ENCODE results near the gene NT5C2. TPM values are rescaled to one million over a fixed set of nuclear protein-coding genes. Genes with fewer than 3 reads are reported as not detected.
"Not testable (repeated sequence)": the region's sequence is repeated elsewhere in the genome, so short reads cannot be mapped to it uniquely, and the experiment has no call there.

NT5C2 gene
- total RNA-seq, 1 experiment from 2014 or later: 76.1 TPM

GRCh38 chr10:103168438-103168837 is 24.6 kb downstream of the NT5C2 start:
- POLR2A ChIA-PET: no interaction called here
- peaks cover 6% of the 10 kb centered on the region for H3K9me3 Mint-ChIP-seq
- DNase-seq (ENCODE audit: low spot score) (no peak), ATAC-seq (no peak)
- H3K36me3 Mint-ChIP-seq: peaks cover 37% of the 10 kb centered on the region
- no peaks in the 10 kb centered on the region for H3K4me1 Mint-ChIP-seq
- TF ChIP-seq PRRX2 (CRISPR knock-in tag; IDR thresholded peaks at IDR 0.05) (no peak), IRF2 (CRISPR knock-in tag; IDR thresholded peaks at IDR 0.05; ENCODE audit: borderline replicate concordance, low read depth) (no peak), GABPB1 (CRISPR knock-in tag; IDR thresholded peaks at IDR 0.05) (no peak), ZSCAN18 (CRISPR knock-in tag; IDR thresholded peaks at IDR 0.05) (no peak), EMX1 (CRISPR knock-in tag; IDR thresholded peaks at IDR 0.05) (no peak), ZNF425 (CRISPR knock-in tag; conservative IDR thresholded peaks at IDR 0.05) (no peak), ATF1 (CRISPR knock-in tag; IDR thresholded peaks at IDR 0.05) (no peak), ZNF263 (CRISPR knock-in tag; IDR thresholded peaks at IDR 0.05; ENCODE audit: low read depth) (no peak), IRF1 (CRISPR knock-in tag; IDR thresholded peaks at IDR 0.05) (no peak), E2F1 (CRISPR knock-in tag; IDR thresholded peaks at IDR 0.05) (no peak), USF2 (CRISPR knock-in tag; IDR thresholded peaks at IDR 0.05) (no peak), SMAD4 (CRISPR knock-in tag; IDR thresholded peaks at IDR 0.05) (no peak), NR3C1 (CRISPR knock-in tag; conservative IDR thresholded peaks at IDR 0.05; ENCODE audit: low read depth) (no peak), OVOL2 (CRISPR knock-in tag; IDR thresholded peaks at IDR 0.05; ENCODE audit: borderline replicate concordance) (no peak), ZMAT4 (CRISPR knock-in tag; IDR thresholded peaks at IDR 0.05) (no peak), MYBL2 (CRISPR knock-in tag; IDR thresholded peaks at IDR 0.05) (no peak)
- no peaks in the 10 kb centered on the region for H3K27me3 Mint-ChIP-seq (ENCODE audit: low read depth)
- H3K27ac Mint-ChIP-seq: no peak overlapping the region
- CTCF ChIA-PET: no interaction called here
- no peak overlapping the region for H3K4me3 Mint-ChIP-seq

GRCh38 chr10:103167554-103167953 is 25.5 kb downstream of the NT5C2 start:
- POLR2A ChIA-PET; H3K4me3 Mint-ChIP-seq; H3K27me3 Mint-ChIP-seq (ENCODE audit: low read depth); DNase-seq (ENCODE audit: low spot score); H3K4me1 Mint-ChIP-seq; H3K27ac Mint-ChIP-seq; ATAC-seq: not testable (repeated sequence)
- Mint-ChIP-seq H3K9me3 (peaks cover 12% of the 10 kb centered on the region), H3K36me3 (peaks cover 38% of the 10 kb centered on the region)
- CTCF ChIA-PET: interaction anchor here (1.1 kb wide), 1 partner anchor 77 kb away, joined by 3 read pairs; no protein-coding TSS in a partner anchor

- CTCF ChIA-PET: interaction anchor here (1.1 kb wide), 1 partner anchor 78 kb away, joined by 3 read pairs; no protein-coding TSS in a partner anchor
- no peak for ATAC-seq
- POLR2A ChIA-PET: no interaction called here
- DNase-seq (ENCODE audit: low spot score): no peak
- no peaks in the 10 kb centered on the region for H3K27me3 Mint-ChIP-seq (ENCODE audit: low read depth)
- peaks cover 42% of the 10 kb centered on the region for H3K36me3 Mint-ChIP-seq
- H3K9me3 Mint-ChIP-seq: peaks cover 12% of the 10 kb centered on the region
- no peak overlapping the region; the same call in 1 of the 2 replicates for H3K27ac Mint-ChIP-seq
- H3K4me3 Mint-ChIP-seq: no peak overlapping the region
- H3K4me1 Mint-ChIP-seq: no peaks in the 10 kb centered on the region
- no peak for TF ChIP-seq FOXK1 (CRISPR knock-in tag; IDR thresholded peaks at IDR 0.05)
- no peak for TF ChIP-seq ZNF317 (CRISPR knock-in tag; IDR thresholded peaks at IDR 0.05; ENCODE audit: borderline replicate concordance, low read depth)
- TF ChIP-seq ZNF396 (CRISPR knock-in tag; IDR thresholded peaks at IDR 0.05; ENCODE audit: borderline replicate concordance): no peak
- no peak for TF ChIP-seq NR1H2 (CRISPR knock-in tag; IDR thresholded peaks at IDR 0.05)
- no peak for TF ChIP-seq ATF3 (CRISPR knock-in tag; conservative IDR thresholded peaks at IDR 0.05)
- TF ChIP-seq ETV6 (CRISPR knock-in tag; IDR thresholded peaks at IDR 0.05): no peak
- TF ChIP-seq ZNF671 (CRISPR knock-in tag; IDR thresholded peaks at IDR 0.05): no peak
- TF ChIP-seq NFYB (CRISPR knock-in tag; conservative IDR thresholded peaks at IDR 0.05; ENCODE audit: low read depth): no peak
- no peak for TF ChIP-seq PRRX2 (CRISPR knock-in tag; IDR thresholded peaks at IDR 0.05)
- no peak for TF ChIP-seq ZNF425 (CRISPR knock-in tag; conservative IDR thresholded peaks at IDR 0.05)
These were observed 26.5 kb downstream of the NT5C2 start for GRCh38 chr10:103166523-103166922.
